ENCODE results near the gene SERTAD2. TPM values are rescaled to one million over a fixed set of nuclear protein-coding genes. Genes with fewer than 3 reads are reported as not detected.

Gene SERTAD2
- total RNA-seq, 1 experiment from 2014 or later = 19.8 TPM

DNA sequence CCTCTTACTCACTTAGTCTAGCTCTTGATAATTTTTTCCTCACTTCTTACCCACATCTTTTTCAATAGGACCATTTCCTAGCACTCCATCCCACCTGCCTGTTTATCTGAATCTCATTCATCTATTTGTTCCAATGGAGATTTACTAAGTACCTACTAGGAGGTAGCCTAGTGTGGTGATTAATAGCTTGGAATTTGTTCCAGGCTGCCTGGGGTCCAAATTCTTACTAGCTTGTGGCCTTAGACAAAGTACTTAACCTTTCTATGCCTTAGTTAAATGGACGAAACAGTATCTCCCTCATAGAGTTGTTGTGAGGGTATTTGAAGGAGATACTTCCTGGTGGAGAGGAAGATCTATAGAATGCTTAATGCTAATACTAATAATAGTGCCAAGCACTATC, 42.9 kb upstream of the SERTAD2 start:
- intact Hi-C loops (cut with micrococcal nuclease) = loop anchor here (5.0 kb wide), 1 partner anchor 34 kb away; no protein-coding TSS in a partner anchor
- no peak overlapping the region for H3K4me2 ChIP-seq (ENCODE audit: low read length)
- H3K9me2 ChIP-seq (replicated peaks; ENCODE audit: low read length) = no peaks in the 10 kb centered on the region
- H3K27me3 ChIP-seq (ENCODE audit: low read length) = no peaks in the 10 kb centered on the region
- no peak overlapping the region for H2AFZ ChIP-seq (ENCODE audit: low read length)
- H4K20me1 ChIP-seq (ENCODE audit: low read length) = no peaks in the 10 kb centered on the region
- TF ChIP-seq, protein P1, sequence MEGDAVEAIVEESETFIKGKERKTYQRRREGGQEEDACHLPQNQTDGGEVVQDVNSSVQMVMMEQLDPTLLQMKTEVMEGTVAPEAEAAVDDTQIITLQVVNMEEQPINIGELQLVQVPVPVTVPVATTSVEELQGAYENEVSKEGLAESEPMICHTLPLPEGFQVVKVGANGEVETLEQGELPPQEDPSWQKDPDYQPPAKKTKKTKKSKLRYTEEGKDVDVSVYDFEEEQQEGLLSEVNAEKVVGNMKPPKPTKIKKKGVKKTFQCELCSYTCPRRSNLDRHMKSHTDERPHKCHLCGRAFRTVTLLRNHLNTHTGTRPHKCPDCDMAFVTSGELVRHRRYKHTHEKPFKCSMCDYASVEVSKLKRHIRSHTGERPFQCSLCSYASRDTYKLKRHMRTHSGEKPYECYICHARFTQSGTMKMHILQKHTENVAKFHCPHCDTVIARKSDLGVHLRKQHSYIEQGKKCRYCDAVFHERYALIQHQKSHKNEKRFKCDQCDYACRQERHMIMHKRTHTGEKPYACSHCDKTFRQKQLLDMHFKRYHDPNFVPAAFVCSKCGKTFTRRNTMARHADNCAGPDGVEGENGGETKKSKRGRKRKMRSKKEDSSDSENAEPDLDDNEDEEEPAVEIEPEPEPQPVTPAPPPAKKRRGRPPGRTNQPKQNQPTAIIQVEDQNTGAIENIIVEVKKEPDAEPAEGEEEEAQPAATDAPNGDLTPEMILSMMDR (conservative IDR thresholded peaks at IDR 0.05; ENCODE audit: low read depth, low read length) = no peak
- TF ChIP-seq EZH2 (IDR thresholded peaks at IDR 0.05; ENCODE audit: low read length, unreplicated experiment) (no peak), EZH2phosphoT487 (IDR thresholded peaks at IDR 0.05; ENCODE audit: borderline replicate concordance, low read length) (no peak)
- no peak overlapping the region for H3K4me3 ChIP-seq (ENCODE audit: low read length)
- no peaks in the 10 kb centered on the region for H3K36me3 ChIP-seq (ENCODE audit: low read depth, low read length)
- no peak for ATAC-seq
- no peak for DNase-seq
- peaks cover 23% of the 10 kb centered on the region for H3K4me1 ChIP-seq (ENCODE audit: insufficient read depth, low read length)
- no TSS peak for BruUV-seq (replicated peaks)
- H3K79me2 ChIP-seq (ENCODE audit: low read length) = peaks cover 12% of the 10 kb centered on the region; the same call in 1 of the 2 replicates
- no peaks in the 10 kb centered on the region for H3F3A ChIP-seq (ENCODE audit: low read length, unreplicated experiment)
- CTCF ChIA-PET = no interaction called here
- no peaks in the 10 kb centered on the region for H3K9me3 ChIP-seq (ENCODE audit: low read length)
- no peak overlapping the region for H3K9ac ChIP-seq (ENCODE audit: low read length)
- no peak overlapping the region for H3K27ac ChIP-seq (ENCODE audit: low read length)
- POLR2A ChIA-PET (ENCODE audit: unreplicated experiment) = no interaction called here

DNA sequence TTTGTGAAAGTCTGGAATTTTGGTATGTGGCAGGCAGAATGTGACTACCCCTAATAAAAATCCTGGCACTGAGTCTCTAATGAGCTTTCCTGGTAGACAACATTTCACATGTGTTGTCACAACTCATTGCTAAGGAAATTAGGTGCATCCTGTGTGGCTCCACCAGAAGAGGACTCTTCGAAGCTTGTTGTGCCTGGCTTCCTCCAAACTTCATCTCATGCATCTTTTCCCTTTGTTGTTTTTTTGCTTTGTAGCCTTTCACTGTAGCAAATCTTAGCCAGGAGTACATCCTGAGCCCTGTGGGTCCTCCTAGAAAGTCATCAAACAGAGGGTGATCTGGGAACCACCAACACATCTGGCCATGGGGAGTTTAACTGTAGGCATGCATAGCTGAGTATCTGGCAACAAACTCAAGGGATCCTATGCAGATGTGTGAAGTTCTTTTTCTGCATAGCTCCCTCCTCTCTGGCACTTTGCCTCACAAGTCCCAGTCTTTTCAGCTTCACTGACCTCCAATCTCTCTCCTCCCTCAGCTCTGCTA, 42.1 kb upstream of the SERTAD2 start:
- TF ChIP-seq, protein P1 (conservative IDR thresholded peaks at IDR 0.05; ENCODE audit: low read depth, low read length) = no peak
- TF ChIP-seq EZH2phosphoT487 (IDR thresholded peaks at IDR 0.05; ENCODE audit: borderline replicate concordance, low read length) (no peak), EZH2 (IDR thresholded peaks at IDR 0.05; ENCODE audit: low read length, unreplicated experiment) (no peak)
- H3F3A ChIP-seq (ENCODE audit: low read length, unreplicated experiment) = no peaks in the 10 kb centered on the region
- H3K9ac ChIP-seq (ENCODE audit: low read length) = no peak overlapping the region
- H4K20me1 ChIP-seq (ENCODE audit: low read length) = no peaks in the 10 kb centered on the region
- intact Hi-C loops (cut with micrococcal nuclease) = loop anchor here (5.0 kb wide), 1 partner anchor 33 kb away; no protein-coding TSS in a partner anchor
- ChIA-PET CTCF (interaction anchor here (0.5 kb wide), 1 partner anchor 143 kb away, joined by 3 read pairs; no protein-coding TSS in a partner anchor), POLR2A (ENCODE audit: unreplicated experiment) (no interaction called here)
- DNase-seq (no peak), ATAC-seq (no peak)
- no peaks in the 10 kb centered on the region for H3K9me3 ChIP-seq (ENCODE audit: low read length)
- H3K27ac ChIP-seq (ENCODE audit: low read length) = no peak overlapping the region
- H3K9me2 ChIP-seq (replicated peaks; ENCODE audit: low read length) = no peaks in the 10 kb centered on the region
- no peak overlapping the region for H2AFZ ChIP-seq (ENCODE audit: low read length)
- H3K79me2 ChIP-seq (ENCODE audit: low read length) = peaks cover 12% of the 10 kb centered on the region; the same call in 1 of the 2 replicates
- no peaks in the 10 kb centered on the region for H3K27me3 ChIP-seq (ENCODE audit: low read length)
- H3K4me1 ChIP-seq (ENCODE audit: insufficient read depth, low read length) = peaks cover 23% of the 10 kb centered on the region
- no peaks in the 10 kb centered on the region for H3K36me3 ChIP-seq (ENCODE audit: low read depth, low read length)
- H3K4me2 ChIP-seq (ENCODE audit: low read length) = no peak overlapping the region
- H3K4me3 ChIP-seq (ENCODE audit: low read length) = no peak overlapping the region
- BruUV-seq (replicated peaks) = no TSS peak

DNA sequence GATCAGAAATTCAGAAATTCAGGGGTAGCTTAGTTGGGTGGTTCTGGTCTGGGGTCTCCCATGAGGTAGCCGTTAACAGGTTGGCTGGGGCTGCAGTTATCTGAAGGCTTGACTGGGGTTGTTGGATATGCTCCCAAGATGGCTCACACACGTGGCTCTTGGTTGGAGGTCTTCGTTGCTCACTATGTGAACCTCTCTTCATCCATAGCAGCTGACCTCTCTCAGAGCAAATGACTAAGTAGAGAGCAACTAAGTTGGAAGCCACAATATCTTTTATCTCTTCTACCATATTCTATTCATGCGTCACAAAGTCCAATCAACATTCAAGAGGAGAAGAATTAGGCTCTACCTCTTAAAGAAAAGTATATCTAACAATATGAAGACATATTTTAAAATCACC, 38.7 kb upstream of the SERTAD2 start:
- Histone ChIP-seq H3F3A (ENCODE audit: low read length, unreplicated experiment) (no peaks in the 10 kb centered on the region), H3K79me2 (ENCODE audit: low read length) (peaks cover 8% of the 10 kb centered on the region; the same call in 1 of the 2 replicates), H3K36me3 (ENCODE audit: low read depth, low read length) (no peaks in the 10 kb centered on the region), H3K4me1 (ENCODE audit: insufficient read depth, low read length) (no peaks in the 10 kb centered on the region), H4K20me1 (ENCODE audit: low read length) (no peaks in the 10 kb centered on the region), H3K27ac (ENCODE audit: low read length) (no peak overlapping the region), H3K4me2 (ENCODE audit: low read length) (no peak overlapping the region), H3K9ac (ENCODE audit: low read length) (no peak overlapping the region), H3K4me3 (ENCODE audit: low read length) (no peak overlapping the region), H2AFZ (ENCODE audit: low read length) (no peak overlapping the region), H3K27me3 (ENCODE audit: low read length) (no peaks in the 10 kb centered on the region), H3K9me3 (ENCODE audit: low read length) (no peaks in the 10 kb centered on the region), H3K9me2 (replicated peaks; ENCODE audit: low read length) (no peaks in the 10 kb centered on the region)
- TF ChIP-seq, protein P1 (conservative IDR thresholded peaks at IDR 0.05; ENCODE audit: low read depth, low read length) = no peak
- ChIA-PET CTCF (no interaction called here), POLR2A (ENCODE audit: unreplicated experiment) (no interaction called here)
- ATAC-seq (no peak), DNase-seq (peak; percentile 4)
- BruUV-seq (replicated peaks) = no TSS peak
- intact Hi-C loops (cut with micrococcal nuclease) = no loop called here

All from PC-3 (cell line).